Effector CD4-positive, alpha-beta T cell (primary cell): ENCODE data around the gene NOX1.
"Not testable (repeated sequence)": the region's sequence is repeated elsewhere in the genome, so short reads cannot be mapped to it uniquely, and the experiment has no call there.

Source experiments
- DNase-seq: peaks from one replicate; pipeline ENCODE4 v3.0.0-alpha.2; 2020

NOX1 gene

DNA sequence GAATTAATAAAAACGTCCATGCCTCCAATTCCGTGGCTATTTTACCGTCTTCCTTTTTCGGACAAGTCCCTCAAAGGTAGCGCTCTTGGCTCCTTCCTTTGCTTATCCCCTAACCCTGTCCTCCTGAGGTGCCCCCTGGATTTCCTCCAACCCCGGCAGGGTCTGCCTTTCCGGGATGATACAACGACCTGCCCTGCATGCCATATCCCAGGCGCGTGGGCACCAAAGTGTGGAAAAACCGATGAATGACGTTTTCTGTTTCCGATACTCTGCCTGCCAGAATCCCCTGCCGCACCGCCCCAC is 54.7 kb downstream of the NOX1 start:
- no peak for DNase-seq

DNA sequence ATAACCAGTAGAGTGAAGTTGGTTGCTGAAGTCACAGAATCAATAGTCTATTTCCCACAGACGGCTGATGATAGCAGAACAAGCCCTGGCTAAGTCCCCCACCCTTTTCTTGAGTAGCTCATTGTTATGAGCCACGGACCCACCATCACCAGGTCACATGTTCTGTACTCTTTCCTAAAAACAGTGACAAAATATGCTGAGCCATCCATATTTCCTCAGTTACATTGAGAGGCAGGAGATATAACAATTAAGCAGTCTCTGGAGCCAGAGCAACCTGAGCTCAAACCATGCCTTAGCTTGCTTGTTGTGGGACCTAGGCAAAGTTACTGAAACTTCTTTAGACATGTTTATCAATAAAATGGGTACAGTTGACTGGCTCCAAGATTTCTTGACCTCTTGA is 56.8 kb downstream of the NOX1 start:
- DNase-seq = no peak

DNA sequence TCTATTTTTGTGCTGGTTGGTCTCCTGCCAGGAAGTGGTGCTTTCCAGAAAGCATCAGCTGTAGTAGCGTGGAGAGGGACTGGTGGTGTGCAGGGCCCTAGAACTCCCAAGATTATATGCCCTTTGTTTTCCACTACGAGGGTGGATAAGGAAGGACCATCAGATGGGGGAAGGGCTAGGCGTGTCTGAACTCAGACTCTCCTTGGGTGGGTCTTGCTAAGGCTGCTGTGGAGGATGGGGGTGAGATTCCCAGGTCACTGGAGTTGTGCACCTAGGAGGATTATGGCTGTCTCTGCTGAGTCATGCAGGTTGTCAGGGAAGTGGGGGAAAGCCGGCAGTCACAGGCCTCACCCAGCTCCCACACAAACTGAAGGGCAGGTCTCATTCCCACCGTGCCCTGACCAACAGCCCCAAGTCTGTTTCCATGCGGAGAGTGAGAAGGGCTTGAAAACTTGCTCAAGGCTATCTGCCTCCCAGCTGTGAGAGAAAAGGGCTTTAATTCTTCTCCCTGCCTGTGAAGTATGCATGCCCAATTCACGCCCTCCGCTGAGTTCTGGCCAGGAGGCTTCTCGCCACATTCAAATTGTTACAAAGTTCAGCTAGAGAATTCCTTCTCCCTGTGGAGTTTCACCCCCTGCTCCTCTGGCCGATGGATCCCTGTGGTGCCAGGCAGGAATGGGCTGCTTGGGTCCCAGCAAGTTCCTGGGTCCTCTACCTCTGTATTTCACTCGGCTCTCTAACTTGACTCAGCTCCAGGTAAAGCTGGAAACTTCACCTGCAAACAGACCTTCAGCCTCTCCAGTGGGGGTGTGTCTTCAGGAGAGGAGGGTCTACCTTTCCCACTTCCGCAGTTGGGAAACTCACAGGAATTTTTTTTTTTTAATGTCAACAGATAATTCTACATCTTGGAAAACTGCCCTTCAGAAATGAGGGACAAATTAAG is 61.7 kb downstream of the NOX1 start:
- DNase-seq = no peak

DNA sequence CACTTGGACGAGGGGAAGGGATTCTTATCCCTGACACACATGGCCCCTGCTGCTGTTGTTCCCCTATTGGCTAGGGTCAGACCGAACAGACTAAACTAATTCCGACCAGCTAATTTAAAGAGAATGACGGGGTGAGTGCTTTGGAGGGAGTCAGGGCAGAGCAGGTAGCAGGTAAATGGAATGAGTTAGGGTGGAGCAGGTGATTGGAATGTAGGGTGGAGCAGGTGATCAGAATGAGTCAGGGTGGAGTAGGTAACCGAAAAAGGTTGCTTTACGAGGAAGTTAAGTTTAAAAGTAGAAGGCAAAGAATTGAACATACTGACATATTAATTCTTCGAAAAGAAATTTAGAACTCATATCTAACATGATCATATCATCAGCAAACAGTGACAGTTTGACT is 65.9 kb downstream of the NOX1 start:
- DNase-seq = not testable (repeated sequence)

DNA sequence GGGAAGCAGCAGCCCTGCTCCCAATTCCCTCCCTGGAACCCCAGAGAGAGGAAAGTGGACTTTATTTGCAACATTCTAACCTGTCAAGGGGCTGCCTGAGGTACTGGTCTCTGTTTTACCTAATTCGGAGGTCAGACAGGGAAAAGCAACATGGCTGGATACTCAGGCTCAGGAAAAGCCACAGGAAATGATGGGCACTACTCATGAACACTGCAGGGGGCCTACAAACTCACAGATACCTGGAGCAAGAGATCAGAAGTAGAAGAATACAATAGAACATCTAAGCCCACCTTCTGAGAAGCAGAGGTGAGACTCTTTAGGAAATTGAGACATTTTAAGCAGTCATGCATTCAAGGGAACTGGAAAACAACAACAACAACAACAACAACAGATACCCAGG is 69.4 kb downstream of the NOX1 start:
- DNase-seq = no peak

DNA sequence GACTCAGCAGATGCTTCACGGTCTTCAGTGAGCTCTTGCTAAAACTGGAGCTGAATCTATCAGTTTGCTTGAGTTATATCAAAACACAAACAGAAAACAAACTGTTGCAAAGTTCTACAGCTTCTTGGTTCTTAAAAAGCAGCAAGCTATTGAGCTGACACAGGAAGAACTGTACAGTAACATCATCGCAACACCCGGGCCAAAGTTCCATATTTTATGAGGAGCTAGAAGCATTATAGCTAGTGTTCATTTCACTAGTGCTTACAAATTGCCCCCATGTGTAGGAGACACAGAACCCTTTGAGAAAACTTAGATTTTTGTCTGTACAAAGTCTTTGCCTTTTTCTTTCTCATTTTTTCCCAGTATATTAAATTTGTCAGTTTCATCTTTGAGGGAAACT is 71.3 kb downstream of the NOX1 start:
- no peak for DNase-seq

DNA sequence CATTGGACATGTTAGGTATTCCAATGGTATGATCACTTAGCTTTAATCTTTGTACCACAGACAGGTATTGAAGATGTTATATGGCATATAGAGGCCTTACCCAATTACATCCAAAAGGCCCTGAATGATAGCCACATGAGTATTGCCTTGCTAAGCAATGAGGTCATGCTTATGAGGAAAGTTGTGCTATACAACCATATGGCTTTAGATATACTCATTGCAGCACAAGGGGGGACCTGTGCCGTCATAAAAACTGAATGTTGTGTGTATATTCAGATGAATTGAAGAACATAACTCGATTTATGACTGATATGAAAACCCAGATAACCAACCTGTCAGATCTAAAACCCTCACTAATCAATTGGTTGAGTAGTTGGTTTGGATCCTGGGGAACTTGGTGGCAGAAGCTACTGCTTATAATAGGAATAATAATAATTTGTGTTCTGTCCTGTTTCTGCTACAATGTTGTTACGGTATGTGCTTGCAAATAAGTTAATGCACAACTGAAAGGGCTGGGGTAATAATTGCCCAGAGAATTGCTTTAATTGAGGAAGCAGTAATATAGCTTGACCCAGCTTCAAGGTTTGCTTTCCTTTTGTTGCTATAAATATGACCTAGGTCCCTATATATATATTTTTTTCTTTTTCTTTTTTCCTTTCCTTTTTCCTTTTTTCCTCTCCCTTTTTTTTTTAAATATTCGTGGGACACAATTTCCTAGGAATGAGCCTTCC is 75.5 kb downstream of the NOX1 start:
- no peak for DNase-seq

DNA sequence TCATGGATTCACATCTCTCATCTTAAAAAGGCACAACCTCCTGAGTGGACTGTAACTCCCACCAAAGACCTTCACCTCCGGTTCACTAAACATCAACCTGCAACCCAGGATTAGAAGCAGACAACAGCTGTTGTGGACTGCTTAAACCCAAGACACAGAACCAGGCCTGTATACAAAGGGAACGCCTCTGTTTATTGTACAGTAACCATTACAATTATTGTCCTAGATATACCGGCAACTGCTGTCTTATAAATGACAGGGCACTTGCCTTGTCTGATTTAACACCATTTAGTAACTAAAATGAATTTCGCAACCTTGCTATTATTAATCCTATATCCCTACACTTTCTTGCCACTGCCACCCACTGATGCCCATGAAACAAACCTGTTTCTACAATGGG is 76.8 kb downstream of the NOX1 start:
- DNase-seq = no peak

DNA sequence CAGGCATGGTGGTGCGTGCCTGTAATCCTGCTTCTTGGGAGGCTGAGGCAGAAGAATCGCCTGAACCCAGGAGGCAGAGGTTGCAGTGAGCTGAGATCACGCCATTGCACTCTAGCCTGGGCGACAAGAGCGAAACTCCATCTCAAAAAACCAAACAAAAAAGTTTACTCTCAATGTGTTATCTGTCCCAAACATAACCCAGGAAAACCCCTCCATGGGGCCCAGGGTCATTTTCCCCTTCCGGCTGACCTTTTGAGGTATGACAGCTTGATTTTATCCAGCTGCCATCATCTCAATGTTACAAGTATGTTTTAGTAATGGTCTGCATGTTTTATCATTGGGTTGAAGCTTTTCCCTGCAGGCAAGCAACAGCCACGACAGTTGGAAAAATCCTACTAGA is 77.8 kb downstream of the NOX1 start:
- DNase-seq = not testable (repeated sequence)
